Measurements from ENCODE around the gene COA6.
"Not testable (repeated sequence)": the region's sequence is repeated elsewhere in the genome, so short reads cannot be mapped to it uniquely, and the experiment has no call there.

The COA6 gene

GRCh38 chr1:234371414-234371813 lies 1.8 kb upstream of the COA6 start:
- no peak for DNase-seq

- no peak for DNase-seq
These were observed 1.1 kb upstream of the COA6 start for GRCh38 chr1:234372011-234372757.

DNA sequence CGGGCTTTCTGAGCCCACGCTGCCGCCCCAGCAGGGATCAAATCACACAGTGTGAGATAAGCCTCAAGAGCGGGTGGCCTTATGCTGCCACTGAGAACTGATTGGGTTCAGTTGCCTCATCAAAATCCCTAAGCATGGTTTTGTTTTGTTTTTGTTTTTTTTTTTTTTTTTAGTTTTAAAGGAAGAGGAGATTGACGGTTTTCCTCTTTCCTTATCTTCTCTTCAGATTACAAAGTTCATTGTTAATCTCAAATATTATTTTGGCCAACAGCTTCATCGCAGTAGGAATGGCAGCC lies 651 bp downstream of the COA6 start:
- DNase-seq = no peak

DNA sequence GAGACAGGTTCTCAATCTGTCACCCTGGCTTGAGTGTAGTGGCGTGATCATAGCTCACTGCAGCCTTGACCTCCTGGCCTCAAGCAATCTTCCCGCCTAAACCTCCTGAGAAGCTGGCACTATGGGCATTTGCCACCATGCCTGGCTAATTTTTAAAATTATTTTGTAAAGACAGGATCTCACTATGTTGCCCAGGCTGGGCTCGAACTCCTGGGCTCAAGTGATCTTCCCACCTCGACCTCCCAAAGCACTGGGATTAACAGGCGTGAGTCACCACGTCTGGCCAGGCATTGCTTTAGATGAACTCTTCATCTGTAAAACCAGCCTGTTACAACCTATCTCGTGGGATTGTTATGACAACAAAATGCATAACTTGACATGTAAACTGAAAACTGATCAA lies 2.4 kb downstream of the COA6 start:
- DNase-seq = no peak

- not testable (repeated sequence) for DNase-seq
These were observed 6.4 kb downstream of the COA6 start for GRCh38 chr1:234379591-234380109.

DNA sequence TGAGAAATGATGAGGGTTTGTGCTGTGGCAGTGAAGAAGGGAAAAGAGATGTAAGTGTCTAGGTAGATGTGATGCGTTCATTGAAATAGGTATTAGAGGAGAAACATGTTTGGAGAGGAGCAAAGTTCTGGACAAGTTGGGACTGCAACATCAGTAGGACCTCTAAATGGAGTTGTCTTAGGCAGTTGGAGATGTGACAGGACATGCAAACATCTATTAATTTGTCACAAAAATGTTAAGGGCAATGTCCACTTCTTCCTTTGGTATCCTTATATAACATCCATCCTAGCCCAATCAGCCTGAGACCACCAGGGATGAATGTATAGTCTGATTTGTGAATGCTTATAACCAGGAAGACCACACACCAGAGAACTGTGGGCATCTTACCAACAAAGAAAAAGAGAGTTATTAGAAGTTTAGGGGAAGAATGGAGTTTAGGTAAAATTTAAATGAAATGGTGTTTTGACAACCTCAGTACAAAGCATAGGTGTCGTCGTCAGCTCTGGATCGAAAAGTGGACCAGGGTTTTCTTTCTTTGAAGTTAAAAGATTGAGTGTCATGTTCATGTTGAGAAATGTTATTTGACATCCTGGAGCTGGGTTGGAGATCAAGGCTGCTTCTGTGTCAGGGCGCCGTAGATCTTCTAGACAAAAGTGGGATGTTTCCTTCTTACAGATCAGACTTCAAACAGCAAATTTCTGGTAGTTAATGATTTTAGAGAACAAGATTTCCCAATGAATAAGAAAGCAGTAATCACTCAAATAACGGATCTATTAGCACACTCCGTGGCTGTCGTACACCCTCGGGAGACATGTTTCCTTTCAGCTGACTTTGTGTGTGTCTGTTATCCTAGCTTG lies 8.7 kb downstream of the COA6 start:
- no peak for DNase-seq

- no peak for DNase-seq
These were observed 12.9 kb downstream of the COA6 start for GRCh38 chr1:234386122-234386521.

DNA sequence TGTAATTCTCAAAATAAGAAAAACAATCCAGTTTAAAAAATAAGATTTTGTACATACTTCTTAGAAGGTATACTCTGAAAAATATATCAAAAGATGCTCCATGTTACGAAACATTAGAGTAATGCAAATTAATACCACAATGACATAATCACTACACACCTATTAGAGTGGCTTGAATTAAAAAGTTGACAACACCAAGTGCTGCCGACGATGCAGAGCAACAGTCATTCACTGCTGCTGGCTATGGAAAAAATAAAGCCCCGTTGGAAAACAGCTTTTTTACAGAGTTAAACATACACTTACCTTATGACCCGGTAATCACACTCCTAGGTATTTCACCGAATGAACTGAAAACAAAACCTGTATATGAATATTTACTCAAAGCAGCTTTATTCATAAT lies 14.8 kb downstream of the COA6 start:
- DNase-seq = no peak

- DNase-seq = no peak
These were observed 19.9 kb downstream of the COA6 start for GRCh38 chr1:234393190-234393589.

DNA sequence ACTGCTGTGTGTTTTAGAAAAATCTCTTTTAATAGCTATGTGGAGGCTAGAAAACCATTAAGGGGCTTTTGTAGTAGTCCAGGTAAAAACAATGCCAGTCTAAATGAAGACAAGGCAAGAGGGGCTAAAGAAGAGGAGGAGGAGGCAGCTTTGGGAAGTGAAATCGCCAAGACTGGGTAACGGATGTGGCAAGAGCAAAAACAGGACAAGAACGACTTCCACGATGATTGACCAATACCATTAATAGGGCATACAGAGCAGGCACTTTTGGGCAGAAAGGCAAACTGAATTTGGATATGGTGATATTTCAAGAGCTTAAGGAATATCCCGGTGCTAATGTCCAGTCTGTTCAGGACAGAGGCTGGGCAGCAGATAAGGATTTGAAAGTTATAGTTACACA lies 22.0 kb downstream of the COA6 start:
- no peak for DNase-seq

GRCh38 chr1:234396092-234396491 lies 22.8 kb downstream of the COA6 start:
- DNase-seq = no peak

DNA sequence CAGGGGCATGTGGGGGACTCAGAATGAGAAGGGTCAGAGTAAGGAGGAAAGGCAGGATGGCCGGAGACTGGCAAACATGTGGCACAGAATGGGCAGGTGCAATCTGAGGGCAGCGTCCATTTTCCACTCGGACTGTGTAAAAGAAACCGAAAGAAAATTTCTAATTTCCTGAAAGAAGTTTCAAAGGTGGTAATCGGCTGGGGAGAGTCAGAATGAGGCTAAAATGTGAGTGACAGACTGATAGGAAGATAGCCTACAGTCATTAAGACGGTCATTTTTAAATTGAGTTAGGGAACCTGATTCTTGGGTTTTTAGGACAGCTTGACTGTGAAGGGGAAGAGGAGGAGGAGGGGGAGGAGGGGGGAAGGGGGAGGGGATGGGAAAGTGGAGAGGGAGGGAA lies 23.6 kb downstream of the COA6 start:
- no peak for DNase-seq

DNA sequence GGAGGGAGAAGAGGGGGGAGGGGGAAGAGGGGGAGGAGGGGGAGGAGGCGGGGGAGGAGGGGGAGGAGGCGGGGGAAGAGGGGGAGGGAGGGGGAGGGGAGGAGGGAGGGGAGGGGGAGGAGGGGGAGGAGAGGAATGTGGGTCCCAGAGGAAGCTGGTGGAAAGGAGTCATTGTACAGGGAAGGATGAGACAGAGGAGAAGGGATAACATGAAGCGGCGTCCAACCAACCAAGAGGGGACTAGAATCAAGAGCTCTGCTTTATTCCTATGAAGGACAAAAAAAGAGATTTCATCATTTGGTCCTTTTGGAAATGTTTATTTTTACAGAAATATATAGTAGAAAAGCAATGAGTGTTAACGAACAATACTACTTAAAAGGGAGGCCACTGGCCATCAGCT lies 24.5 kb downstream of the COA6 start:
- no peak for DNase-seq

GRCh38 chr1:234398849-234399381 lies 25.7 kb downstream of the COA6 start:
- no peak for DNase-seq

DNA sequence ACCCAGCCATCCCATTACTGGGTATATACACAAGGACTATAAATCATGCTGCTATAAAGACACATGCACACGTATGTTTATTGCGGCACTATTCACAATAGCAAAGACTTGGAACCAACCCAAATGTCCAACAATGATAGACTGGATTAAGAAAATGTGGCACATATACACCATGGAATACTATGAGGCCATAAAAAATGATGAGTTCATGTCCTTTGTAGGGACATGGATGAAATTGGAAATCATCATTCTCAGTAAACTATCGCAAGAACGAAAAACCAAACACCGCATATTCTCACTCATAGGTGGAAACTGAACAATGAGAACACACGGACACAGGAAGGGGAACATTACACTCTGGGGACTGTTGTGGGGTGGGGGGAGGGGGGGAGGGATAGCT lies 26.3 kb downstream of the COA6 start:
- not testable (repeated sequence) for DNase-seq

- DNase-seq = no peak
These were observed 27.5 kb downstream of the COA6 start for GRCh38 chr1:234400773-234401172.

- DNase-seq = no peak
These were observed 28.4 kb downstream of the COA6 start for GRCh38 chr1:234401658-234402057.

DNA sequence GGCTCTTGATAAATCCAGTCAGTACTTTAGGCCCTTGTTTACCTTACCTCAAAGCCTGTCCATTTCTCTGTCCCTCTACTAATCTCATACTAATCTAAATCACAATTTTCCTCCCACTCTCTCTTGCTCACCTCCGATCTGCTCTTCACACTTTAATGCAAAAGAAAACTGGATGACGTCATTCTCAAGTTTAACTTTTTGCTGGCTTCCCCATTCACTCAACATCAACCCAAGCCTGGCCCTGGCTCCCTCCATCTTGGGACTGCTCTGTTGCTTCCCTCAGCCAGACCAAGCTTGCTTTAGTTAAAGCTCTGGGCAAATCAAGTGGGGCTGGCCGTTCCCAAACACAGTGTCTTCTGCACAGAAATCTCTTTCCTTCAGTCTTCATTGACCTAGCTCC lies 29.7 kb downstream of the COA6 start:
- no peak for DNase-seq

DNA sequence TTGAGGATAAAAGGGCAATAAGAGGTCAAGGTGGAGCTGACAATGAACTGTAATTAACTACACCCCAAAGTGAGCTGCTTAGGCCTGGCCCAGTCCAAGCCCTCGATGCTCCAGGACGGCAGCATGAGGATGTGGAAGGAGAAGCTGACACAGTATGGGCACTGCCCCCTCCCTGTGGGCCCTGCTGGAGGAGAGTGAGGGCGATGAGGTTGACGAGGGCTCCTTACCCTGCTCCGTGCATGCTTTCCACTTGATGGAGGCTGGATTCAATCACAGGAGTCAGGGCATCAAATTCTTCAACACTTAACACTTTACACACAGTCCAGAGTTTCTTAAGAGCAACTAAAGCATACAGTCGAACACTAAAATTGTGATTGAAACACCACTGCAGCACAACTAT lies 32.4 kb downstream of the COA6 start:
- no peak for DNase-seq

GRCh38 chr1:234406871-234407270 lies 33.6 kb downstream of the COA6 start:
- no peak for DNase-seq

- DNase-seq = no peak
These were observed 35.5 kb downstream of the COA6 start for GRCh38 chr1:234408757-234409156.

GRCh38 chr1:234409328-234409727 lies 36.1 kb downstream of the COA6 start:
- no peak for DNase-seq

DNA sequence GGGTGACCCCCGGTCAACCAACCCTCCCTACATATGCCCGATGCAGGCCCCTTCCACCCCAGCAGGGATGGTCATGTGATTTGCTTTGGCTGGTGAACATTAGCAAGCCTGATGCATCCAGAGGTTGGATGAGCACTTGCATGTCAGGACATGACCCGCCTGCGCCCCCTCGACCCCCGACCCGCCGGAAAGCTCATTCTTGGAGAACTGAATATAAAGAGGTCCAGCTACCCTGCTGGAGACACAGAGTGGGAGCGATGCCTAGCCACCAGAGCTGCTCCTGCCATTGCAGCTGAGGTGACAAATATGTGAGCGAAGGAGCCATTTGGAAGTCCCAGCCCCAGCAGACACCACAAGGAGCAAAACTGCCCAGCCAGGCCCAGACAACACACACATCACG lies 39.6 kb downstream of the COA6 start:
- no peak for DNase-seq

- DNase-seq = no peak
These were observed 40.2 kb downstream of the COA6 start for GRCh38 chr1:234413485-234413884.
